Liver (tissue), 3 donors: ENCODE data around the gene SPDYC.
"Not testable (repeated sequence)": the region's sequence is repeated elsewhere in the genome, so short reads cannot be mapped to it uniquely, and the experiment has no call there.

ENCODE experiments used
- GABPA ChIP-seq, 2 donors: IDR thresholded peaks in 1 of 2; conservative IDR thresholded peaks in 1 of 2; 2 replicates each; pipeline ENCODE4 v1.6.1; 2016; ENCODE audit warnings: antibody characterized with exemption in 2 of 2, mild to moderate bottlenecking in 1 of 2, moderate library complexity in 1 of 2
- HNF4G ChIP-seq: IDR thresholded peaks from 2 replicates; pipeline ENCODE4 v1.6.1; 2016; ENCODE audit warnings: antibody characterized with exemption
- RXRA ChIP-seq, 2 donors: IDR thresholded peaks; 2 replicates each; pipeline ENCODE4 v1.6.1; 2017 to 2018; ENCODE audit warnings: antibody characterized with exemption in 2 of 2, mild to moderate bottlenecking in 1 of 2
- TAF1 ChIP-seq: conservative IDR thresholded peaks from 2 replicates; pipeline ENCODE4 v1.6.1; 2016; ENCODE audit warnings: antibody characterized with exemption, mild to moderate bottlenecking
- YY1 ChIP-seq: IDR thresholded peaks from 2 replicates; pipeline ENCODE4 v1.6.1; 2016; ENCODE audit warnings: antibody characterized with exemption, mild to moderate bottlenecking
- TF ChIP-seq, protein P1 (sequence below): fragments of 150-350 bp; IDR thresholded peaks from 2 replicates; pipeline ENCODE4 v1.5.1; 2017; ENCODE audit warnings: improper control_type of control experiment, low read depth, low read length; ENCODE audit not compliant: missing input control
- TF ChIP-seq, protein P2 (sequence below): IDR thresholded peaks from 2 replicates; pipeline ENCODE4 v1.6.1; 2016; ENCODE audit warnings: antibody characterized with exemption
- TF ChIP-seq, protein P3 (sequence below): IDR thresholded peaks from 2 replicates; pipeline ENCODE4 v1.6.1; 2016; ENCODE audit warnings: antibody characterized with exemption, mild to moderate bottlenecking
- donor health status: healthy.
- donor health status: healthy.

DNA sequence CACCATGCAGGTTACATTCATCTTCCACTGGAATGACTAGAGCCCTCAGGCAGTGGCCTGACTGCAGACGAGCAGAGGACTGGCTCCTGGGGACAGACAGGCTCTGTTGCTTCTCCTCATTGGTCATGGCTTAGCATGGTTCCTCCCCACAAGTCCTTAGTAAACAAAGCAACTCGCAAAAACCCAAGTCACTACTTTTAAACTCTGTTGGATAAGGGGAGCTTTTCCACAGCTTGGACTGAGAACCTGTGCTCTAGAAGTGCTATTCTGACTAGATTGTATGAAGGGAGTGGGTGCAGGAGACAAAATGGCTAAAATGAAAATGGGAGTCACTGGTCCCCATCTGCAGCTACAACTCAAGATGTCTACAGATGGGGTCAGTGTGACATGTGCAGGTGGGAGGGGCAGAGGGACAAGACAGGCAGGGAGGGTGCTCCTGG is 4.6 kb downstream of the SPDYC start:
- TF ChIP-seq, protein P1, sequence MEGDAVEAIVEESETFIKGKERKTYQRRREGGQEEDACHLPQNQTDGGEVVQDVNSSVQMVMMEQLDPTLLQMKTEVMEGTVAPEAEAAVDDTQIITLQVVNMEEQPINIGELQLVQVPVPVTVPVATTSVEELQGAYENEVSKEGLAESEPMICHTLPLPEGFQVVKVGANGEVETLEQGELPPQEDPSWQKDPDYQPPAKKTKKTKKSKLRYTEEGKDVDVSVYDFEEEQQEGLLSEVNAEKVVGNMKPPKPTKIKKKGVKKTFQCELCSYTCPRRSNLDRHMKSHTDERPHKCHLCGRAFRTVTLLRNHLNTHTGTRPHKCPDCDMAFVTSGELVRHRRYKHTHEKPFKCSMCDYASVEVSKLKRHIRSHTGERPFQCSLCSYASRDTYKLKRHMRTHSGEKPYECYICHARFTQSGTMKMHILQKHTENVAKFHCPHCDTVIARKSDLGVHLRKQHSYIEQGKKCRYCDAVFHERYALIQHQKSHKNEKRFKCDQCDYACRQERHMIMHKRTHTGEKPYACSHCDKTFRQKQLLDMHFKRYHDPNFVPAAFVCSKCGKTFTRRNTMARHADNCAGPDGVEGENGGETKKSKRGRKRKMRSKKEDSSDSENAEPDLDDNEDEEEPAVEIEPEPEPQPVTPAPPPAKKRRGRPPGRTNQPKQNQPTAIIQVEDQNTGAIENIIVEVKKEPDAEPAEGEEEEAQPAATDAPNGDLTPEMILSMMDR: not testable (repeated sequence)
- TF ChIP-seq GABPA (IDR thresholded peaks at IDR 0.05 in 1 of 2, conservative IDR thresholded peaks at IDR 0.05 in 1 of 2); TAF1; RXRA (IDR thresholded peaks at IDR 0.05); YY1; HNF4G: not testable (repeated sequence)
- TF ChIP-seq, protein P2, sequence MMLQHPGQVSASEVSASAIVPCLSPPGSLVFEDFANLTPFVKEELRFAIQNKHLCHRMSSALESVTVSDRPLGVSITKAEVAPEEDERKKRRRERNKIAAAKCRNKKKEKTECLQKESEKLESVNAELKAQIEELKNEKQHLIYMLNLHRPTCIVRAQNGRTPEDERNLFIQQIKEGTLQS: not testable (repeated sequence)
- TF ChIP-seq, protein P3, sequence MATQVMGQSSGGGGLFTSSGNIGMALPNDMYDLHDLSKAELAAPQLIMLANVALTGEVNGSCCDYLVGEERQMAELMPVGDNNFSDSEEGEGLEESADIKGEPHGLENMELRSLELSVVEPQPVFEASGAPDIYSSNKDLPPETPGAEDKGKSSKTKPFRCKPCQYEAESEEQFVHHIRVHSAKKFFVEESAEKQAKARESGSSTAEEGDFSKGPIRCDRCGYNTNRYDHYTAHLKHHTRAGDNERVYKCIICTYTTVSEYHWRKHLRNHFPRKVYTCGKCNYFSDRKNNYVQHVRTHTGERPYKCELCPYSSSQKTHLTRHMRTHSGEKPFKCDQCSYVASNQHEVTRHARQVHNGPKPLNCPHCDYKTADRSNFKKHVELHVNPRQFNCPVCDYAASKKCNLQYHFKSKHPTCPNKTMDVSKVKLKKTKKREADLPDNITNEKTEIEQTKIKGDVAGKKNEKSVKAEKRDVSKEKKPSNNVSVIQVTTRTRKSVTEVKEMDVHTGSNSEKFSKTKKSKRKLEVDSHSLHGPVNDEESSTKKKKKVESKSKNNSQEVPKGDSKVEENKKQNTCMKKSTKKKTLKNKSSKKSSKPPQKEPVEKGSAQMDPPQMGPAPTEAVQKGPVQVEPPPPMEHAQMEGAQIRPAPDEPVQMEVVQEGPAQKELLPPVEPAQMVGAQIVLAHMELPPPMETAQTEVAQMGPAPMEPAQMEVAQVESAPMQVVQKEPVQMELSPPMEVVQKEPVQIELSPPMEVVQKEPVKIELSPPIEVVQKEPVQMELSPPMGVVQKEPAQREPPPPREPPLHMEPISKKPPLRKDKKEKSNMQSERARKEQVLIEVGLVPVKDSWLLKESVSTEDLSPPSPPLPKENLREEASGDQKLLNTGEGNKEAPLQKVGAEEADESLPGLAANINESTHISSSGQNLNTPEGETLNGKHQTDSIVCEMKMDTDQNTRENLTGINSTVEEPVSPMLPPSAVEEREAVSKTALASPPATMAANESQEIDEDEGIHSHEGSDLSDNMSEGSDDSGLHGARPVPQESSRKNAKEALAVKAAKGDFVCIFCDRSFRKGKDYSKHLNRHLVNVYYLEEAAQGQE: not testable (repeated sequence)
